ENCODE results near the gene SFRP2.

Gene SFRP2

DNA sequence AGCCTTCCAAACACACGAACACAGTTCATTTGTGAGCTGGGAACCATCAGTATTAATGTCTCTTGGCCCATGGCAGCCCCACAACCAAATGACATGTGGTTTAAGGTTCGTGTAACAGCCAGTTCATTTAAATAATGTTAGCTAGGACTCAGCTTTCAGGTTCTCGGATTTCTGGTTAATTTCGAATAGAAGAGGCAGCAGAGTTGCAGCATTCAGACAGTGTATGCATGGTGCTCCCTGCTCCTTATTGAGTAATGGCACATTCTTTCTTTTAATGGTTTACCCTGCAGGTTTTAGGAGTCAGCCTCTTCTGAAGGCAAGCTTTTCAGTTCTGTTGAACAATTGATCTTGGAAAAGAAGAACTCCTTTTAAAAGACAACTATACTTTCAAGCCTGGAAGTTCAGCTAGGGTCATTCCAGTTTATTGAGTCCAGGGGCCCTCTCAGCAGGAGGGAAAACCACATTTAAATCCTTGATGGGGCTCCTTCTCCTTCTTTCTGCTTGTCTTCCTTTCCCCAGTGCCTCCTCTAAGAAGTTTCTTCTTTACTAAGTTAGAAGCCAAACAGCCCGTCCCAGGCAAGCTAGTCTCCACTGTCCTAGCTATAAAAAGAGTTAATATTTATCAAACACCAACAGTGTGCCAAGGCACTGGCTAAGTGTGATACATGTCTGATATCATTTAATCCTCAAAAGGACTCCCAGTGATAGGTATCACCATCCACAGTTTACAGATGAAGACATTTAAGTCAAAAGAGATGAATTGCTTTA is 24.1 kb downstream of the SFRP2 start:
- no peak for DNase-seq

DNA sequence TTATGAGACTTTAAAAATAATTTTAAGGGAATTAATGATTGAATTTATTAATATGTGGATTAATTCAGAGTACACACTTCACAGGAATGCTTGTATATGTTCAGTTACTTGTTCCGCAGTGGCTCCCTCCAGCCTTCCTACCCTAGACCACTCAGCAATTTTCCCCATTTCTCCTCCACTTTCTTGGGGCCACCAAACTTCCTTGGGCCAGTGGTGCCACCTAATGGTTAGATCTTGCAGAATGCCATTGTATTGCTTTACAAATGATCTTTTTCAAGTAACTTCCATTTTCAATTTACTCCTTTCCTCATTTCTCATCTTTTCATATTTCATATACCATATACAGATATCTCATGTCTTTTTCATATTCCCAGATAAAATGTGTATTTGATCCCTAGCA is 25.5 kb downstream of the SFRP2 start:
- no peak for DNase-seq

DNA sequence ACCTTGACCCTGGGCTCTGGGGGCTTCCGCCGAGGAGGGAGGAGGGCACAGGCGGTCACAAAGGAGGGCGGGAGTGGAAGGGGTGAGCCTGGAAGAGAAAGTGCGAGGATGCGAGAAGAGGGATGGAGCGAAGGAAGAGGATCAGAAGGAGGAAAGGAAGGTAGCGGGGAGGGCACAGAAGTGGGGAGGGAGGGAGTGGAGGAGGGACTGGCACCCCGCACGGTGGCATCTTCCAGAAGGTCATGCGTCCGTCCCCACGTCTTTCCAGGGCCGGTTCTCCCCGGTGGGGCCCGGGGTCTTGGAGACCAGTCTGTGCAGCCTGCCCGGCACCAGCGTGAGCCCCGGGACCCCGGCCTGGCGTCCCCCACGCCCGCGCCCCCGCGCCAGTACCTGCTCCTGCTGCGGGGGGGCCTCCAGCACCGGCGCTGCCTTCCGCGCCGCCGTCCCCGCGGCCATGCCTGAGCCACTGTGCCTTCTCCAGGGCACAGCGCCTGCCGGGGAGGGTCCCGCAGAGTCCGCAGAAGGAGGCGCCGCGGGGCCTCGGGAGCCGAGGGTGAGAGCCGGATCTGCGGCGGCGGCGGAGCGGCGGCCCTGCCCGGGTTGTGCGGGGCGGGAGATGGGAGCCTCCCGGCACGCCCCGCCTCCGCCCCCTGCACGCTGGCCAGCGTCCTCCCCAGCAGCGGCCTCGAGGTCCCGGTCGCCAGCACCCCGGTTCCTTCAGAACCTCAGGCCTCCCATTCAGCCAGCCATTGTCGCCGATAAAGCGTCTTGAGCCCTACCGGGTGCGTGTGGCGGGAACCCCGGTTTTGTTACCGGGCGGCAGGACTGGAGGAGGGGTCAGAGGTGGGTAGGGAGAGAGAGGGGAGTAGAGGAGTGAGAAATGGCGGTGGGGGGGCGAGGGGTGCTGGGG is 29.2 kb downstream of the SFRP2 start, which contains the start of gene RNF175:
RNF175 (minus strand) TSS at position 618 of the 910 bp plus-strand sequence; CDS start at position 456, 162 bp downstream.
- DNase-seq: no peak

DNA sequence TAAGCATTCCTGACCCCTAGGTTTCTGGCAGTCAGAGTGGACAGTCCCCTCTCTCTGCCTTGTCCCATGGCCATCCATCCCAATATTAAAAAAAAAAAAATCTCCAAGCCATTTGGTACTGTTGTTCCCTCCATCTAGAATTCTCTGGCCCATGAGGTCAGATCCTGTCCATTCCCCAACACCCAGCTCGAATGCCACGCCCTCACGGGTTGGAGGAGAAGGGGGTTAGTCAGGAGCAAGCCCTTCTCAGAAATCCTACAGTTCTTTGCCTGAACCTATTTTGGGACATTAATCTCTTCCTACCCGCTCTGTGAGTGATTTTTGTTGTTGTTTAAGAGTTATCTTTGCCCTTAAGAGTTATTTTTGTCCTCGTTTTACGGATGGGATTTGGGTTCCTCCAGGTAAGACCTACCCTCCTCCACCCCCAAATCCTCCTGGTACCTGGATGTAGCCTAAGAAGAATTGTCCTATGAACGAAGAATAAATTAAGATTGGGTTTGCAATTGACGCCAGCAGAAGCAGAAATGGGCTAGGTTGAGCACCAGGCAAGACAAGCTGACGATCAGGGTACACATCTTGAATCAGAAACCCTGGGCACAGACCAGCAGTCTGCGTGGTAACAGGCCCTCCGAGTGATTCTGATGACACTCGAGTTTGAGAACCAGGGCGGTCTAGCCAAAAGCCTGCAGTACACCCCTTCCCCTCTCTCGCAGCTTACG is 30.0 kb downstream of the SFRP2 start:
- no peak for DNase-seq

DNA sequence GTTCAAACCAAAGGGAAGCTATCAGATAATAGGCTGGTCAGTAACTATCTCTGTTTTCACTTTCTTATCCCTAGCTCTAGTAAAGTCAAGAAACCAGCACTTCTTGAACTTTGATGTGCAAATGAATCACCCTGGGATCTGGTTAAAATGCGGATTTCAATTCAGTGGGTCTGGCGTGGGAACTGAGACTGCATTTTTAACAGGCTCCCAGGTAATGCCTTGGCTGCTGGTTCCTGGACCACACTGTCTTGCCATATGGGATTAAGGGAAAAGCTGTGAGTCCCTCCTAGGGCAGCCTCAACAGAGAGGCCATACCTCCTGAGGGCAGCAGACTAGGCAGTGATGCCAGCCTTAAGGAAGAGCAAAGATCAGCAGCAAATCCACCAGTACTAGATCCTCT is 30.7 kb downstream of the SFRP2 start:
- DNase-seq: no peak

DNA sequence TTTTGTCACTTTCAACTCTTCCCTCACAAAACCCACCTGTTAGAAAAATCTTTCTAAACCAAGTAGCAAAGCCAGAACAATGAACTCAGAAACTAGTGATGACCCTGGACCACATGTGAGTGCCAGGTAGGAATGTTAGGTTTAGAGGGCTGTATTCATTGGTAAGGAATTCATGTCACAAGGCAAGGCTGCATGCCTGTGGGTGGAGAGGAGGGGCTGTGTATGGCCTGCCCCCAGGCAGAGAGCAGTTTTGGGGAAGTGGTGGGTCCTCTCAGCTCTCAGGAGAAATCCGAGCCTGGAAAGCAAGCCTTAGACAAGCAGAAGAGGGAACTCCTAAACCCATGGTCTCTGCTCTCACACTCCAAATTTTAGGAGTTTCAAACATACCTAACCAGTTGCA is 31.5 kb downstream of the SFRP2 start:
- no peak for DNase-seq

DNA sequence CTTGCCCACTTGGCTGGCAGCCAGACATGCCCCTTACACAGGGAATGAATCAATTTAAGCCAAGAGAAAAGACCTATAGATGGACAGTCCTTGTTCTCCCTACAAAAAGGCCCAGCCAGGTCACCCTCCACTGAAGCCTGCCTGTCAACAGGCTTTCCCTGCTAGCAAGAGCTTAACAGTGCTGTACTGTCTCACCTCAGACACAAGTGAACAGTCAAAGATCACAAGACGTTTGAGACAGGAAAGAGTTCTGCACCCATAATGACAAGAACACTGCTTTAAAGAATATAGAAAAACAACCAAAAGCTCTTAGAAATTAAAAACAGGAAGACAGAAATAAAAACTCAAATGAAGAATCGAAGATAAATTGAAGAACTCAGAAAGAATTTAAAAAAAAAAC is 33.7 kb downstream of the SFRP2 start:
- DNase-seq: no peak

DNA sequence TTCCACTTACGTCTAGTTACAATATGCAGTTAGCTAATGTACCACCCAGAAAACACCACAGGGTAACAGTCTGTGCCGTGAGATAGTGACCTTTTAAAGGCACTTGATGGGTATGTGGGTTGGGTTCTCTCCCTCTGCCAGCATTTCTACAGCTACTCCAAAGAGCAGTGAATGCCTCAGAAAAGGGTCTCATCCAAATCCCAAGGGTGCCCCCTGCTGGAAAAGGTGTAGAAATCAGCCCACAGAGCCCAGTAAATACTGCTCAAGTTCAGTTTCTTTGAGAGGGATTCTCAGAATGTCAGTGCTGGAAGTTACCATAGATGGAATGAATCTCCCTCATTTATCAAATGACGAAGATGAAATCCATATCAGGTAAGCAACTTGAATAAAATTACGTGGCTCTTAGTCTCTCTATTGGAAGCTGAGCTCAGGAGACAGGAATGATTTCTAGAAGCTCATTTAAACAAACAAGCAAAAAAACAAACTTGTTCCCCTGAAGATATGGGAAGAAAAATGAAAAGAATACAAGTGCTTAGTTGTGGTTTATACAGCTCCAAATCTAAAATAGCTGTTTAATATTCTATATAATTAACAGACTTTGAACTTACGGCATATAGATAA is 38.6 kb downstream of the SFRP2 start:
- DNase-seq: peak; percentile 28

DNA sequence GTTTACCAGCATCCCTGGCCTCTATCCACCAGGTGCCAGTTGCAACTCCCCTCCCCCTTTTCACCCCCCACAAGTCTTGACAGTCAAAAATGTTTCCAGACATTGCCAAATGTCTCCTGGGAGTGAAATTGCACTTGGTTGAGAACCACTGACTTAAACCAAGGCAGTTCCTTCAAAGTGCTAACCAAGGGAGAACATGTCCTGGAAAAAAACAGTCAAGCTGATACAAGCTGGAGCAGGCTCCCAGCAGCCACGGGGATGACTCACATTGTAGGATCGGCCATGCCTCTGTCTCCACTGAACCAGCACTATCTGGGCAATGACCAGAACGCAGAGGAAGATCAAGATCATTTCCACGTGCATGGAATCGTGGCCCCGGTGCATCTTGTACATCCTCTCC is 40.5 kb downstream of the SFRP2 start:
- no peak for DNase-seq

DNA sequence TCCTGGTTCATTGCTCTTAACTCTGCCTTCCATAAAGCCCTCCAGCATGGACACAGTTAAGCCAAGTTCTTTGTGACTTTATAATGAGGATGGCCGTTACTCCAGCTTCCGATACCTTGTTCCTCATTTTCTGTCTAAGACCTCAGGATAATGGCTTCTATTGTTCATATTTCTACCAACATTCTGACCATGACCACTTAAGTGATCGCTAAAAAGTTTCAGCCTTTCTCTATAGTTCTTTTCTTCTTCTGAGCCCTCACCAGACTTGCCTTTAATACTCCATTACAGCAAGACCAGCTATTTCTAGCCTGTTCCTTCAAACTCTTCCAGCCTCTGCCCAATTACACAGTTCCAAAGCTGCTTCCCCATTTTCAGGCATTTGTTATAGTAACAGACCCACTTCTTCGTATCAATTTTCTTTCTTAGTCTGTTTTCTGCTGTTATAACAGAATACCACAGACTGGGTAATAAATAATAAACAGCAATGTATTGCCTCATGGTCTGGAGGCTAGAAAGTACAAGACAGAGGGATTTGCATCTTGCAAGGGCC is 41.4 kb downstream of the SFRP2 start:
- no peak for DNase-seq

DNA sequence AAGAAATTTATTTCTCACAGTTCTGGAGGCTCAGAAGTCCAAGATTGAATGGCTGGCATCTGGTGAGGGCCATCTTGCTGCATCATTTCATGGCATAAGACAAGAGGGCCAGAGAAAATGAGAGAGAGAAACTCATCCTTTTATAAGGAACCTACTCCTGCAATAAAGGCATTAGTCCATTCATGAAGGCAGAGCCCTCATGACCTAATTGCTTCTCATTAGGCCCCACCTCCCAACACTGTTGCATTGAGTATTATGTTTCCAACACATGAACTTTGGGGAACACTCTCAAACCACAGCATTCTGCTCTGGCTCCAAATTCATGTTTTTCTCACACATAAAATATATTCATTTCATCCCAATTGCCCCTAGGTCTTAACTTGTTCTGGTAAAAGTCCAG is 43.2 kb downstream of the SFRP2 start:
- DNase-seq: no peak

DNA sequence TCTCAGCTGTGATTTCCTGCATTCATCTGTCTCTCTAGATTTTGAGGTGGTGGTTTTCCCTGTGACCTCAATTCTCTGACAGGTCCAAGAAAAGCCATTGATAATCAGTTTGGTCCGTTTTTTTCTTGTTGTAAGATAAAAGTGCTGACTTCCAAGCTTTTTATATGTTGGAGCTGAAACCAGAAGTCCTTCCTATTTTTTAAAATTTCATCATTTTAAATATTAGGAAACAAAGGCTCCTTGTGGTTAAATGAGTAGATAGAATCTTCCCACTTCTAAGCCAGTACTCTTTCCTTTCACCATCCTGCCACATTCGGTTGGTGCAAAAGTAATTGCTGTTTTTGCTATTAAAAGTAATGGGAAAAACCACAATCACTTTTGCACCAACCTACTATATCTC is 47.3 kb downstream of the SFRP2 start:
- DNase-seq: no peak

DNA sequence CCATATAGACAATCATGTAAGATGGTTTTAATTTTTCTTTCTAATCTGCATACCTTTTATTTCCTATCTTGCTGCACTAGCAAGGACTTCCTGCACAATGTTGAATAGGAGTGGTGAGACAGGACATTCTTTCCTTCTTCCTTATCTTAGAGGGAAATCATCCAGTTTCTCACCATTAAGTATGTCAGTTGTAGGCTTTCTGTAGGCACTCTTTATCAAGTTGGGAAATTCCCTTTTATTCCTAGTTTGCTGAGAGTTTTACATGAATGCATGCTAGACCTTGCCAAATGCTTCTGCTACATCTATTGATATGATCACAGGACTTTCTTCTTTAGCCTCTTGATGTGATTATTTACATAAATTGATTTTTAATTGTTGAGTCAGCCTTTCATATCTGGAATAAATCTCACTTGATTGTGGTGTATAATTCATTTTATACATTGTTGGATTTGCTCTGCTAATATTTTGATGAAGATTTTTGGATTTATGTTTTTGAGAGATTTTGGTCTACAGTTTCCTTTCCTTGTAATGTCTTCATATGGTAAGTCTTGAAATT is 52.9 kb downstream of the SFRP2 start:
- DNase-seq: no peak

DNA sequence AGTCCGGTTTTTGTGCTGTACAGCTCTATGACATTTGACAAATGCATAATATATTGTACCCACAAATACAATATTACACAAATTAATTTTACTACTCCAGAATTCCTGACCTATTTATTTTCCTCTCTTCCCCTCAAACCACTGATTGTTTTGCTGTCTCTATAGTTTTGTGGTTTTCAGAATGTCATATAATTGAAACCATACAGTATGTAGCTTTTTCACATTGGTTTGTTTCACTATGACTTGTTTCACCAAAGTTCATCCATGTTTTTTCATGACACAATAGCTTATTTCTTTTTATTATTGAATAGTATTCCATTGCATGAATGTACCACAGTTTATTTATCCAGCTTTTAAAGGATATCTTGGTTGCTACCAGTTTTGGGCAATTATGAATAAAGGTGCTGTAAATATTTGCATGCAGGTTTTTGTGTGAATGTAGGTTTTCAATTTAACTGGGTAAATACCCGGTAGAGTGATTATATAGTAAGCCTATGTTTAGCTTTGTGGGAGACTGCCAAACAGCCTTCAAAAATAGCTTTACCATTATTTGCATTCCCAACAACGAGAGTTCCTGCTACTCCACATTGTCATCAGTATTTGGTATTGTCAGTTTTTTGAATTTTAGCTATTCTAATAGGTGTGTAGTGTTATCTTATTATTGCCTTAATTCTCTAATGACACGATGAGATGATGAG is 55.0 kb downstream of the SFRP2 start:
- DNase-seq: no peak

DNA sequence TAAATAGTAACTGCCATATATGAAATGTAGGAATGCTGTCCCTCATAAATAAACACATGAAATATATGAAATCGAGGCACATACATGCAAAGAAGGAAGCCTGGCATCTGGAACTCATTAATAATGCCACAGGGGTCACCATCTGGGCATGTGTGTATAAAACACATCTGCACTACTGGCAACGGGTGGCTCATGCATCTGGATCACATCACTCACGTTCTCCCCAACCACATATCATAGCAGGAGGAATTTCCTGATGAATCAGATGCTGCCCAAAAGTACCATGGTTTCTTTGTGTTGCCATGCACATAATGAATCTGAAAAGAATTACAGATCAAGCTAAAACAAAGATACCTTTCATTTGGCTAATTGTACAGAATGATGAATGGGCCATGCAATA is 57.6 kb downstream of the SFRP2 start:
- DNase-seq: no peak
